Osteocyte (in vitro differentiated cells): ENCODE results near the gene KRTAP5-4. TPM values are rescaled to one million over a fixed set of nuclear protein-coding genes. Genes with fewer than 3 reads are reported as not detected.
"Not testable (repeated sequence)": the region's sequence is repeated elsewhere in the genome, so short reads cannot be mapped to it uniquely, and the experiment has no call there.

Source experiments
- DNase-seq: peaks from one replicate; pipeline ENCODE4 v3.0.0; 2021; ENCODE audit warnings: mixed read lengths; ENCODE audit not compliant: unreplicated experiment; ENCODE audit errors: extremely low spot score
- H3K27ac Mint-ChIP-seq: one replicate; pipeline ENCODE4 v1.8.0; 2021; ENCODE audit warnings: mild to moderate bottlenecking, mixed read lengths; ENCODE audit not compliant: unreplicated experiment
- H3K27me3 Mint-ChIP-seq: one replicate; pipeline ENCODE4 v1.8.0; 2021; ENCODE audit warnings: mixed read lengths; ENCODE audit not compliant: unreplicated experiment
- H3K36me3 Mint-ChIP-seq: one replicate; pipeline ENCODE4 v1.8.0; 2021; ENCODE audit warnings: mixed read lengths; ENCODE audit not compliant: unreplicated experiment
- H3K4me1 Mint-ChIP-seq: one replicate; pipeline ENCODE4 v1.8.0; 2021; ENCODE audit warnings: mixed read lengths; ENCODE audit not compliant: unreplicated experiment
- H3K4me3 Mint-ChIP-seq: one replicate; pipeline ENCODE4 v1.8.0; 2021; ENCODE audit warnings: mild to moderate bottlenecking, moderate library complexity, mixed read lengths; ENCODE audit not compliant: unreplicated experiment
- H3K9me3 Mint-ChIP-seq: one replicate; pipeline ENCODE4 v1.8.0; 2021; ENCODE audit warnings: mixed read lengths; ENCODE audit not compliant: unreplicated experiment
- CTCF ChIP-seq: fragments of 200-600 bp; sonication (generic); IDR thresholded peaks from 2 replicates; pipeline ENCODE4 v1.5.0; 2021; ENCODE audit warnings: antibody characterized with exemption, mild to moderate bottlenecking, moderate library complexity
- total RNA-seq: library from RNA; stranded (reverse); gene quantifications from 2 replicates; pipeline ENCODE4 v1.2.1, GENCODE V29; 2021

The KRTAP5-4 gene
- total RNA-seq, 1 donor from 2014 or later = not detected

DNA sequence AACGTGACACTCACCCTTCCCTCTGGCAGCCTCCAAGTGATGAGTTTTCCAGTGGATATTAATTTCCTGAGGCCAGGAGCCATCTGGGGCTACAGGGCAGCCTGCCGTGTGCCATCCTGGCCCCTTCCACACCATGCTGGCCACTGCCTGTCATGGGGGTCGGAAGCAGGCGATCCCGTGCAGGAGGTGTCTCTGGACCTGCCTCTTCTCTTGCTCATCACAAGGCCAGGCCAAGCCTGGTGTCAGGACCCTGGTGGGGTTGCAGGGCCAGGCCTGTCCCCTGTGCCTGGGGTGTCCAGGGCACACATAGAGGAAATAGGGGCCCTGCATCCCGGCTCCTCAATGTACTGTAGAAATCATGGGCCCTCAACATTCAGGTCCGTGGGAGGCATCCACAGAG lies 17.2 kb downstream of the KRTAP5-4 start:
- Mint-ChIP-seq H3K4me1 (no peaks in the 10 kb centered on the region), H3K27ac (no peak overlapping the region), H3K36me3 (no peaks in the 10 kb centered on the region), H3K27me3 (peaks cover 63% of the 10 kb centered on the region), H3K9me3 (no peaks in the 10 kb centered on the region), H3K4me3 (no peak overlapping the region)
- DNase-seq = no peak
- TF ChIP-seq CTCF = no peak

GRCh38 chr11:1604181-1604580 lies 17.8 kb downstream of the KRTAP5-4 start:
- no peaks in the 10 kb centered on the region for H3K4me1 Mint-ChIP-seq
- no peak overlapping the region for H3K27ac Mint-ChIP-seq
- H3K36me3 Mint-ChIP-seq = no peaks in the 10 kb centered on the region
- no peaks in the 10 kb centered on the region for H3K9me3 Mint-ChIP-seq
- H3K27me3 Mint-ChIP-seq = peaks cover 68% of the 10 kb centered on the region
- no peak overlapping the region for H3K4me3 Mint-ChIP-seq
- TF ChIP-seq CTCF = no peak
- no peak for DNase-seq

GRCh38 chr11:1603629-1604028 lies 18.3 kb downstream of the KRTAP5-4 start:
- no peak for DNase-seq
- no peaks in the 10 kb centered on the region for H3K9me3 Mint-ChIP-seq
- no peaks in the 10 kb centered on the region for H3K4me1 Mint-ChIP-seq
- no peak overlapping the region for H3K27ac Mint-ChIP-seq
- no peak overlapping the region for H3K4me3 Mint-ChIP-seq
- TF ChIP-seq CTCF = no peak
- peaks cover 71% of the 10 kb centered on the region for H3K27me3 Mint-ChIP-seq
- H3K36me3 Mint-ChIP-seq = no peaks in the 10 kb centered on the region

GRCh38 chr11:1601663-1602062 lies 20.3 kb downstream of the KRTAP5-4 start:
- not testable (repeated sequence) for H3K36me3 Mint-ChIP-seq, H3K9me3 Mint-ChIP-seq, H3K27ac Mint-ChIP-seq, H3K4me1 Mint-ChIP-seq, H3K4me3 Mint-ChIP-seq, DNase-seq
- peaks cover 71% of the 10 kb centered on the region for H3K27me3 Mint-ChIP-seq

DNA sequence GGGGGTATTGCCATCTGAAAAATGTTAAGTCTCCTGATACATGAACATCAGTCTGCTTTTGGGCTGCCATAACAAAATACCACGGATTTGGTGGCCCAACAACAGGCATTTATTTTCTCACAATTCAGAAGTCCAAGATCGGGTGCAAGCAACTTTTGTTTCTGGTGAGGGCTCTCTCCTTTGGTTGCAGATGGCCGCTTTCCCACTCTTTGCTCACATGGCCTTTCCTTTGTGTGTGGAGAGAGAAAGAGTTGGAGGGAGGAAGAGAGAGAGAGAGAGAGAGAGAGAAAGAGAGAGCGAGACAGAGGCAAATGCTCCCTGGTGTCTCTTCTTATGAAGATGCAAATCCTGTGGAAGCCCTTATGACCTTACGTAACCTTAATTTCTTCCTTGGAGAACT lies 21.3 kb downstream of the KRTAP5-4 start:
- Mint-ChIP-seq H3K4me1 (no peaks in the 10 kb centered on the region), H3K27ac (no peak overlapping the region), H3K36me3 (no peaks in the 10 kb centered on the region), H3K4me3 (no peak overlapping the region), H3K27me3 (peaks cover 72% of the 10 kb centered on the region), H3K9me3 (no peaks in the 10 kb centered on the region)
- DNase-seq = no peak
- no peak for TF ChIP-seq CTCF

GRCh38 chr11:1598816-1599215 lies 23.1 kb downstream of the KRTAP5-4 start:
- no peak for TF ChIP-seq CTCF
- no peak overlapping the region for H3K4me3 Mint-ChIP-seq

DNA sequence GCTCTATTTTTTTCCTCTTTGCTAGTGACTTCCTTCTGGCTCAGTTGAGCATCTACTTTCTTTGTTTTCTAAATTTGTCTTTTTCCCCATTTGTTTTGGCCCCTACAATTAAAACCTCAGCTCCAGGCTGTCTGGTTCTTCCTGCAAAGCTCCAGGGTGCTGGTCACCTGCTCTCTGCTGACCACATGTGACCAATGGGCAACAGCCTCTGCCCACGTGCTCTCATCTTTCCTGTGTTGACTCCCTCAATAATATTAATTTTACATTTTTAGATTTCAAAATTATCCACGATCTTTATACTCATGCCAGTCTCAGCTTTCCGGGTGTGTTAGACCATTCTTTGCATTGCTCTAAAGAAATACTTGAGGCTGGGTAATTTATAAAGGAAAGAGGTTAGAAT lies 23.5 kb downstream of the KRTAP5-4 start:
- not testable (repeated sequence) for H3K4me1 Mint-ChIP-seq, H3K36me3 Mint-ChIP-seq, H3K27ac Mint-ChIP-seq, H3K4me3 Mint-ChIP-seq, DNase-seq, H3K9me3 Mint-ChIP-seq
- H3K27me3 Mint-ChIP-seq = peaks cover 88% of the 10 kb centered on the region

More at GRCh38 chr11:1598816-1599215, 23.1 kb downstream of the KRTAP5-4 start:
- no peak for DNase-seq
- H3K27ac Mint-ChIP-seq = no peak overlapping the region
- no peaks in the 10 kb centered on the region for H3K9me3 Mint-ChIP-seq
- no peaks in the 10 kb centered on the region for H3K36me3 Mint-ChIP-seq
- H3K4me1 Mint-ChIP-seq = no peaks in the 10 kb centered on the region
- H3K27me3 Mint-ChIP-seq = peaks cover 87% of the 10 kb centered on the region
